ENCODE measurements around the gene TAT.
"Not testable (repeated sequence)": the region's sequence is repeated elsewhere in the genome, so short reads cannot be mapped to it uniquely, and the experiment has no call there.

The TAT gene

DNA sequence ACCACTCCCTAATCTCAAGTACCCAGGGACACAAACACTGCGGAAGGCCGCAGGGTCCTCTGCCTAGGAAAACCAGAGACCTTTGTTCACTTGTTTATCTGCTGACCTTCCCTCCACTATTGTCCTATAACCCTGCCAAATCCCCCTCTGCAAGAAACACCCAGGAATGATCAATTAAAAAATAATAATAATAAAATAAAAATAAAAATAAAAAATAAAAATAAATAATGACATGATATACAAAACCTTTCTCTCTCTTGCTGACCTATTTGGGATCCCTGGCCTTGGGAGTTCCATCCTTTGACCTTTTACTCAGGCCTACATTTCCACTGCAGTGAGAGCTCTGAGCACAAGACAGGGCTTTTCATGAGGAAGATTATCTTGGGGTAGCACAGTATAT lies 13.2 kb upstream of the TAT start:
- intact Hi-C loops (cut with DNase I); DNase-seq: not testable (repeated sequence)

DNA sequence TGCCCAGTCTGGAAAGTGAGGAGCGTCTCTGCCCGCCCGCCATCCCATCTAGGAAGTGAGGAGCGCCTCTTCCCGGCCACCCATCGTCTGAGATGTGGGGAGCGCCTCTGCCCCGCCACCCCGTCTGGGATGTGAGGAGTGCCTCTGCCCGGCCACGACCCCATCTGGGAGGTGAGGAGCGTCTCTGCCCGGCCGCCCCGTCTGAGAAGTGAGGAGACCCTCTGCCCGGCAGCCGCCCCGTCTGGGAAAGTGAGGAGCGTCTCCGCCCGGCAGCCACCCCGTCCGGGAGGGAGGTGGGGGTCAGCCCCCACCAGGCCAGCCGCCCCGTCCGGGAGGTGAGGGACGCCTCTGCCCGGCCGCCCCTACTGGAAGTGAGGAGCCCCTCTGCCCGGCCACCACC lies 12.4 kb upstream of the TAT start:
- intact Hi-C loops (cut with DNase I); DNase-seq: not testable (repeated sequence)

DNA sequence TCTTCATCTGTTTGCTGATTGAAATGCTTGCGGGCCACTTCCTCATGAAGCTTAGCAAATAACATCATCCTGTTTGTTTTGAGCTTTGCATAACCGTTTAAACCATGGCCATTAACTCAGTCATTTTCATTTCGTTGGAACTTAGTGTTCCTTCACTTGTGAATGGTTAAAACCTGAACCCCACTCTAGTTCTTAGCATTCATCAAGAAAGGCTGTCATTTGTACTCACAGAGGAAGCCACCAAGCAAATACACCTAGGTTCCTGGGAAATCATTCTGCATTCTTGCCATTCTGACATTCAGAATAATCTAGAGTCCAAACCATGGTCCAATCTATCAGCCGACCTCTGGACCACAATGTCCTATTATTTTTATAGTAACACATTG lies 8.4 kb upstream of the TAT start:
- intact Hi-C loops (cut with DNase I): no loop called here

DNA sequence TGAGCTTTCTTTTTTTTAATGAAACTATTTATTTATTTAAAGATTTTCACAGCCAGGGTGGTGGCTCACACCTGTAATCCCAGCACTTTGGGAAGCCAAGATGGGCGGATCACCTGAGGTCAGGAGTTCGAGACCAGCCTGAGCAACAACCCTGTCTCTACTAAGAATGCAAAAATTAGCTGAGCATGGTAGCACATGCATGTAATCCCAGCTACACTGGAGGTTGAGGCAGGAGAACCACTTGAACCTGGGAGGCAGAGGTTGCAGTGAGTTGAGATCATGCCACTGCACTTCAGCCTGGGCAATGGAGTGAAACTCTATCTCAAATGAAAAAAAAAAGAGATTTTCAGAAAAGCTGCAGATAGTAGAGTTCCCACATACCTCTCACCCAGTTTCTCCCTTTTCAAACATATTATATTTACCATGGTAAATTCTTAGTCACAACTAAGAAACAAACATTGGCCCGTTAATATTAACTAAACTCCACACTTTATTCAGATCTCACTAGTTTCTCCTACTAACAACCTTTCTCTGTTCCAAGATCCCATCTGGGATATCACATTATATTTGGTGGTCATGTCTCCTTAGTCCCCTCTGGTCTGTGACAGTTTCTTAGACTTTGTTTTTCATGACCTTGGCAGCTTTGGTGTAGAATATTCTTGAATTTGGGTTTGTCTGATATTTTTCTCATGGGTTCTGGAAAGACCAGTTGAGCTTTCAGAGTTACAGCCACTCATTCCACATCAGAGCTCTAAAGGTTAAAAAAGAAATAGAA lies 7.8 kb upstream of the TAT start:
- no peak for DNase-seq
- intact Hi-C loops (cut with DNase I): no loop called here

More for the DNA sequence above, 8.4 kb upstream of the TAT start:
- no peak for DNase-seq

DNA sequence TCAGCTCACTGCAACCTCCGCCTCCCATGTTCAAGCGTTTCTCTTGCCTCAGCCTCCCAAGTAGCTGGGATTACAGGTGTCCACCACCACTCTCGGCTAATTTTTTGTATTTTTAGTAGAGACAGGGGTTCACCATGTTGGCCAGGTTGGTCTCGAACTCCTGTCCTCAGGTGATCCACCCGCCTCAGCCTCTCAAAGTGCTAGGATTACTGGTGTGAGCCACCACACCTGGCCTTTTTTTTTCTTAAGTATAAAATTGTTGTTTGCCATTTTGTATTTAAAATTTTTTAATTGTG lies 5.6 kb upstream of the TAT start:
- intact Hi-C loops (cut with DNase I): not testable (repeated sequence)

DNA sequence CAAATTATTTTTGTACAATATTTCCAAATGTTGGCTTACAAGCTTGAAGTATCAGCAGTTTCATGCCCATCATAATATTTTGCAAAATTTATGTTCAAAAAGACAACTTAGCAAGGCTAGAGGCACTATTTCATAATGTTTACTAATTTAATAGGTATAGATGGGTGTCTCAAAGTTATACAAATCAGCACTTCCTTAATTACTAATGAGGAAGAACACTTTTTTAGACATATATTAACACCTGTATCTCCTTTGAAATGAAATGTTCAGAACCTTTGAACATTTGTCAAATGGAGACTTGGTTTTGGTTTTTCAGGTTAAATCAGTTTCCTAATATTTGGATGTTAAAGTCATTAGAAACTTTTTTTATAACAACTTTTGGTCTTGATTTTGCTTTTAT lies 2.2 kb downstream of the TAT start:
- no peak for DNase-seq
- intact Hi-C loops (cut with DNase I): no loop called here

More for the DNA sequence above, 5.6 kb upstream of the TAT start:
- not testable (repeated sequence) for DNase-seq

DNA sequence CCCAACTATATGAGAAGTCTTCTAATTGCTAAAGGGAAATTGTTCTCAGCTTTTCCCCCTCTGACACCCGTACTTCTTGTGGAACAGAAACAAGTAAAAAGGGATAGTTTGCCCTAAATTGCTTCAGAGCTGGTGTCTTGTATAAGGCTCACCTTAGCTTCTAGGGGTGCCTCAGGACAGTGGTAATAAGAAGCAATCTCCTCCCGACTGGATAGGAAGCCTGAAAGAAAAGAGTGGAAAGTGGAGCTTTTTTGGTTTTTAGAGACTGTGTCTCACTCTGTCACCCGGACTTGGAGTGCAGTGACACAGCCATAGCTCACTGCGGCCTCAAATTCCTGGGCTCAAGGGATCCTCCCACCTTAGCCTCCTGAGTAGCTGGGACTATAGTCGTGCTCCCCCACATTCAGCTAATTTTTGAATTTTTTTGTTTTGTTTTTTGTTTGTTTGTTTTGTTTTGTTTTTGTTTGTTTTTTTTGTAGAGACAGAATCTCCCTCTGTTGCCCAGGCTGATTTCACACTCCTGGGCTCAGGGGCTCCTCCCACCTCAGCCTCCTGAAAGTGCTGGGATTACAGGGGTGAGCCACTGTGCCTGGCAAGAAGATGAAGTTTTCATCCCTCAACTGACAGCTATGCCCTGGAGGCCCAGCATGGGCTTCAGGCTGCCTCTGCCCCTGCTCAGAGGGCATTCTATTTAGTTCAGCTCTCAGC lies 3.4 kb downstream of the TAT start:
- no peak for DNase-seq
- intact Hi-C loops (cut with DNase I): no loop called here

DNA sequence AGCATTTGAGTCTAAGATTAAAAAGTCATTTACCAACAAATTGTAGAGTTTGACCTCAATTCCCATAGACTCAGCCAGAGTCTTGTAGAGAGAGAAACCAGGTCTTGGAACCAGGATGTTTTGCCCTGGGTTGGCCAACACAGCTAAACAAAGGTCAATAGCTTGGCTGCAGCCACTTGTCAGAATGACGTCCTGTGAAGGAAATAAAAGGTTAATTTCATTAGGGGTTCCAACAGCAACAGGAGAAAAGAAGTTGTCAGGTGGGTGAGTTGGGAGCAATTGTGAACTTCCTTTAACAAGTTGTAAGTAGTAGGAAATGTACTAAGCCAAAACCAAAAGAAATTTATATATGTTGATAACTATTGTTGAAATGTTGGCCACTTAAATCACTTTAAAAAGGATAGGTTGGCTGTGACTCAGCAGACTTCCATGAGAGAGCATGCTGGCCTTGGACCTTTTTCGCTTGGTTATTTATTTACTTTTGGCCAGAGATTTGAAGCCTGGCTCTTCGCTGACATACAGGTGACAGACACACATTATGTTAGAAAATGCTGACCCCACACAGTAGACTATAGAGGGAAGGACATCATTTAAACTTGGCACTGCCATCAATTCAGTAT lies 4.3 kb downstream of the TAT start:
- DNase-seq: no peak
- intact Hi-C loops (cut with DNase I): no loop called here

DNA sequence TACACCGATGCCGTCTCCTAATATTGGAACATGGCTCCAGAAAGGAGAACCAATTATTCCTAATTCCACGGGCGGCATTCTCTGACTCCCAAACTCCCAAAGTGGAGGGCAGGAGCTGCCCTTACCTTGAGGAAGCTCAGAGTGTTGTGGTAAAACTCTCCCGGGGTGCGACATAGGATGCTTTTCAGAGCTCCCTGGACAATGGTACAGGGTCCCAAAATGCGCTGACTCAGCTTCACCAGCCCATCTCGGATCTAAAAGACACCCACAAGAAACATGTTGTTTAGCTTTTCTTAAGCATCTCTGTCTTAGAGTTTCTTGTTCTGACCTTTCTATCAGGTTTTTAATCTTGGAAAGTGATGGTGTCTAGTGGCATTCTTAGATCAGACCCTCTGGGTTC lies 6.7 kb downstream of the TAT start:
- DNase-seq: no peak

DNA sequence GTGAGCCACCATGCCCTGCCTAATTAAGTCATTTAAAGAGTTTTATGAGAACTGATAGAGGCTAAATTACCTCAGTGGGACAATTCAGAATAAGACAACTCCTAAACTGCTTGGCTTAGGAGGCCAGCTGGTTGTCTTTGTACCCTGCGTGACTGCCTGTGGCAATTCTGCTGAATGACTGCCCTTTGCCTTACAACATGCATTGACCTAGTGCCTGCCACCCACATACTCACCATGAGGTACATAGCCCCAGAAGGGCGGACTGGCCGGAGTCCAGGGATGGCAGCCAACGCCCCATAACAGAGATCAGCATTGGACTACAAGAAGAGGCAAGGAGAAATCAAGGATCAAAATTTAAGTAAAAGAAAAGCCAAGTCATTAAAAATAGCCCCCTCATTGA lies 7.3 kb downstream of the TAT start:
- DNase-seq: no peak
- intact Hi-C loops (cut with DNase I): loop anchor here (10.0 kb wide), 1 partner anchor 85 kb away; the partner anchor contains the start of gene ZNF19

More for the DNA sequence above, 6.7 kb downstream of the TAT start:
- intact Hi-C loops (cut with DNase I): no loop called here

DNA sequence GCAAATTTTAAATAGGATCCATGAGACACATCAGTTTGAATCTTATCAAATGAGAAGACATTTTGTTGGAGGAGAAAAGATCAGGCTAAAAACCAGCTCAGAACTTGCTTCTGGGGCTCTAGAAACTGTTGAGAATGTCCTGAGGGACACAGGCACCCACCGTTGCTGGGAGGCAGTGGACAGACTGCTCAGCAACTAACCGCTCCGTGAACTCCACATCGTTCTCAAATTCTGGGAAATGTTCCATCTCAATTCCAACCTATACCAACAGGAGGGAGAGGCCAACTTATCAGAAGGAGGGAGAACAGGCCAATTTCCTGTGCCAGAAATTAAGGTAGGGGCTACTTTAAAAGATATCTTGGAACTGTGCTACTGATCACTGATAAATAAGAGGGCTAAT lies 8.3 kb downstream of the TAT start:
- no peak for DNase-seq
- intact Hi-C loops (cut with DNase I): loop anchor here (10.0 kb wide), 1 partner anchor 84 kb away; the partner anchor contains the start of gene ZNF19

DNA sequence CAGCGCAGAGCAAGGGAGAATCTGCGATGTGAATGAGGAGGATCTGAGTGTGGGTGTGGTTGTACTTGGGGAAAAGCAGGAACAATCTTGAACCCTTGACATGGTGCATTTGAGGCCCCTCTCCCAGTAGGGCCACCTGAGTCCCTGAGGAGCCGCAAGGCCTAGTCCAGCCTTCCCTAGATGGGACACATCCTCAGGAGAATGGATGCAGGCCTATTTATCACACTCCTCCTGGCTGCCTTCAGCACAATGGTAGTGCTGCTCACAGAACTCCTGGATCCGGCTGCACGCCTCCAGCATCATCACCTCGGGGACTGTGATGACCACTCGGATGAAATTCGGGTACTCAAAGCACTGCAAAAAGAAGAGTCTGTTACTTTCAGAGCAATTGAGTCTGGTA lies 9.0 kb downstream of the TAT start:
- DNase-seq: peak in 6 of 42 donors; percentile 8 to 41 (median 16)
- intact Hi-C loops (cut with DNase I): loop anchor here (10.0 kb wide), 1 partner anchor 83 kb away; the partner anchor contains the start of gene ZNF19

DNA sequence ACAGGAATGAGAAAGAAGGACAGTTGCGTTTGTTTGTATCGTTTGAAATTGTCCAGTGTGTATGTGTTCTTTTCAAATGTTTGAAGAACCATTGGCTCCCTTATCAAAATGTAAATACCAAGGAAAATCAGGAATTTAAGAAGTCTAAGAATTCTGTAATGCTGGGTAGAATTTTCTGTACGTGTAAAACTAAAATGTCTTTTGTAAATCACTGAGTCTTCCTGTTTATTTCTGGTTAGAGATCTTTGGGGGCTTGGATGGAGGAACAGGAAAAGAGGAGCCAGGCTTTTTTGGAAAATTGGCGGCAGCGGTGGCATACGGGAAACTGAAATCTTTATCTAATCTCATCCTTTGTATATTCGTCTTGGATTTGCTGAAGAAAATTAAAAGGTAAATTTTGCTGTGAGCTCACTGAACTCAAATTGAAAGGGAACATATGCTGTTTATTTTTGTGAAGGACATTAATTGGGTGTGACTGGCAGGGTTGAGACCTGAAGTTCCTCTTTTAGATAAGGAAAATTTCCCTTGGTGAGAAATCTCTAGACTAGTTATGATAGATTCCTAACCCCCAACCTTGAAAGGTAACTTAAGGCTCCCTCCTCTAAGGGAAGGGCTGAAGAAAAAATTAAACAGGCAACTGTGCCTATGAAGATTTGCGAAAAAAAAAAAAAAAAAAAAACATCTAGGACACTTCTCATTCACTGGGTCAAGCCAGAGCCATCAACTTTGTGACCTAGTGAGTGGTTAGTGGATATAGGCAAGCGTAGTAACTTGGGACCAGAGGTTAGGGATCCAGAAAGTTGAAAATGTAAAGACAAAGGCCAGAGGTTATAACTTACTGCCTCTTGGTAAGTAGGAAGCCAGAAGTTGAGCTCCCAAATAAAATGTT lies 10.8 kb downstream of the TAT start:
- DNase-seq: no peak
- intact Hi-C loops (cut with DNase I): loop anchor here (10.0 kb wide), 1 partner anchor 81 kb away; the partner anchor contains the start of gene ZNF19

DNA sequence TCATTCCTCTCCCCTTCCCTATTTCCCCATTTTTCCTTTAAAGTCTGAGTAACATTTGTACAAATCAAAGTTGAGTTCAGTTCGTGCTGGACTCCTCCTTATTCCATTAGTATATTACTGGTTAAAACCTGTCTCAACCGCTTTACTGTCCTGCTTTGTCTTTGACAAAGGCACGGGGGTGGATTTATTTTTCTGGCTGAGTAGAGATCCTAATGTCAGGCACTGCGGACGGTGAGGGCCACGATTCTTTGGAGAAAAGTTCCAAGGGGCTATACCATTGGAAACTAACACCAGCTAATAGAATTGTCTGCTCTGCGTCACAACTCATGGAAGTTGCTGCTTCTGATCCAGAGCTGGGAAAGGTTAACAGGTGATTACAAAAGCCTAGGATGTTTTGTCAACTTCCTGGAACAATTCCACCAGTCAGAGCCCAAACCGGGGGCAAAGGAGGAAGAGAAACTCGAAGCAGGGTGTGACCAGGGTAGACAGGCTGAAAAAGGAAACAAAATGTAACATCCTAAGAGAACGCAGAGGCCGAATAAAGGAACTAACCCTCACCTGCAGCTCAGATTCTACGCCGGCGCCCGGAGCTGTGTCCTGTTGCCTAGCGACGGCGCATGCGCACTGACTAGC lies 12.4 kb downstream of the TAT start:
- intact Hi-C loops (cut with DNase I): loop anchor here (10.0 kb wide), 1 partner anchor 80 kb away; the partner anchor contains the start of gene ZNF19

DNA sequence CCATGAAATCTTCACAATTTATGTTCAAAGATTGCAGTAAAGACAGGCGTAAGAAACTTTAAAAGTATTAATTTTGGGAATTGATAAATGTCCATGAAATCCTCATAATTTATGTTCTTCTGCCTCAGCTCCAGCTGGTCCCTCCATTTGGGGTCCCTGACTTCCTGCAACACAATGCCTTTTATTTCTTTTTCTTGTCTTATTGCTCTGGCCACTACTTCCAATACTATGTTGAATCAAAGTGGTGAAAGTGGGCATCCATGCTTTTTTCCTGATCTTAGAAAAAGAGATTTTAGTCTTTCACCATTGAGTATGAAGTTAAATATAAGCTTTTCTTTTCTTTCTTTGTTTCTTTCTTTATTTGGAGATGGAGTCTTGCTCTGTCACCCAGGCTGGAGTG lies 14.3 kb downstream of the TAT start:
- intact Hi-C loops (cut with DNase I): loop anchor here (10.0 kb wide), 1 partner anchor 78 kb away; the partner anchor contains the start of gene ZNF19
- DNase-seq: no peak

More for the DNA sequence above, 12.4 kb downstream of the TAT start:
- peak in 6 of 42 donors; percentile 15 to 95 (median 89) for DNase-seq

DNA sequence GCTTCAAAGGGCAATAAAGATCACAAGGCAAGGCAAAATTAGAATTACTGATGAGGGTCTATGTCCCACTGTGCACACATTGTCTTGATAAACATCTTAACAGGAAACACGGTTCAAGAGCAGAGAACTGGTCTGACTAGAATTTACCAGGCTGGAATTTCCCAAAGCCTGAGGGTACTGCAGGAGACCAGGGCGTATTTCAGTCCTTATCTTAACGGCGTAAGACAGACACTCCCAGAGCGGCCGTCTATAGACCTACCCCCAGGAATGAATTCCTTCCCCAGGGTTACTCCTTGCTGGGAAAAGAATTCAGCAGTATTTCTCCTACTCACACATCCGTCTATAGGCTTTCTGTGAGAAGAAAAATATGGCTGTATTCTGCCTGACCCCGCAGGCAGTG lies 15.0 kb downstream of the TAT start:
- not testable (repeated sequence) for DNase-seq
- intact Hi-C loops (cut with DNase I): loop anchor here (10.0 kb wide), 1 partner anchor 77 kb away; the partner anchor contains the start of gene ZNF19

DNA sequence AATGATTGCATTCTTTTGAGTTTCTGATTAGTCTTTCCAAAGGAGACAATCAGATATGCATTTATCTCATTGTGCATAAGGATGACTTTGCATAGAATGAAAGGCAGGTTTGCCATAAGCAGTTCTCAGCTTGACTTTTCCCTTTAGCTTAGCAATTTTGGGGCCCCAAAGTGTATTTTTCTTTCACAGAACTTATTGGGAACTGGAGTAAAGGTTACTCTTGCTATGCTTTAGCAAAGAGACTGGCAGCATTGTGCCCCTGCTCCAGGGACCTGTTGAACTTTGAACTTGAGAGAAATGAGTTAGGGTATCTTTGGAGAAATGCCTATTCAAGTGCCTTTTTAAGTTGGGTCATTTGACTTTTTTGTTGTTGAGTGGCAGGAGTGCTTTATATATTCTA lies 17.0 kb downstream of the TAT start:
- no peak for DNase-seq
- intact Hi-C loops (cut with DNase I): loop anchor here (10.0 kb wide), 1 partner anchor 75 kb away; the partner anchor contains the start of gene ZNF19

DNA sequence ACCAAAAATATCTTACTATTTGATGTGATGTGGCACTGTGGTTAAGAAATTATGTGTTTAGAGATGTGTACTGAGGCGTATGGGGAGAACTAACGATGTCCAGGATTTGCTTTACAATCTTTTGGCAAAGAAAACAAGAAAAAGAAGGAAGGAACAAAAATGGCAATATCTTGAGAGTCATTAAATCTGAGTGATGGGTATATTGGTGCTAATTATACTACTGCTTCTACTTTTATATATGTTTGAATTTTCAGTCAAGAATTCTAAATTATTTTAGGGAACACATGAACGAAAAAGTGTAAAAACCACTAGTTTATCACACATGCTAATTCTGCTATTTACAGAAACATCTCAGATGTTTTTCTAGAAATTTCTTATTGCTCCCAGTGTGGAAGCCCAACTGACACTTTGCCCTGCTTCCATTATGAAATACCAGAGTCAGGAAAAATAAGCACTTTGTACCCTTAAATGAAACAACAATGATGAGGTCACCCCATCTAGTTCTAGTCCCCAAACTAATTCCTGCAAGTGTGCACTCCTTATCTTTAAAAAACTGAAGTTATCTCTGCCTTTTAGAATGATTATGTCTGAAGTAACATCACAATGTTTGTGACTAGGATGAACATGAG lies 18.8 kb downstream of the TAT start:
- DNase-seq: no peak
- intact Hi-C loops (cut with DNase I): no loop called here
